ENCODE data around the gene TUFM. TPM values are rescaled to one million over a fixed set of nuclear protein-coding genes. Genes with fewer than 3 reads are reported as not detected.

Gene TUFM
- total RNA-seq, 1 donor from 2014 or later: 92.5 TPM

DNA sequence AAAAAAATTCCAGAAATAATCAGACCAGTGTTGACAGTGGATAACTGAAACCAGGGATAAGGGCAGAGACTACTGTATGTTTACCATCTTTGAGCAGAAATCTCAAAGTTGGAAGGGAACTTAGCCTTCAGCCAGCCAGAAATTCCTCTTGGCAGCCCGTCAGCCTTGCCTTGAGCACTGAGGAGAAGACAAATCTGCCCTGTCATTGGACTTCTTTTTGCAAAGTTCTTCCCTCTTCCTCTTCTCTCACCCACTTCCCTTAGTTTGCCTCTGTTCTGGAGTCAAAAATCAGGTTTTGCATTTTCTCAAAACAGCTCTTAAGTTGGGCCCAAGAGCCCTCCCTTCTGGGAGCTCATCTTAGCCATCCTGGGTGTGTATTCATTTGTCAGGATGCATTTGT is 6.2 kb downstream of the TUFM start:
- H3K27ac ChIP-seq: no peak overlapping the region
- intact Hi-C loops (cut with DNase I): loop anchor here (10.0 kb wide), 1 partner anchor 285 kb away; the partner anchor contains the start of gene SGF29
- no peak for DNase-seq (ENCODE audit: low spot score in 2 of 2)
- no peak overlapping the region for H3K4me3 ChIP-seq
- no peaks in the 10 kb centered on the region for H3K9me3 ChIP-seq
- TF ChIP-seq, protein P1, sequence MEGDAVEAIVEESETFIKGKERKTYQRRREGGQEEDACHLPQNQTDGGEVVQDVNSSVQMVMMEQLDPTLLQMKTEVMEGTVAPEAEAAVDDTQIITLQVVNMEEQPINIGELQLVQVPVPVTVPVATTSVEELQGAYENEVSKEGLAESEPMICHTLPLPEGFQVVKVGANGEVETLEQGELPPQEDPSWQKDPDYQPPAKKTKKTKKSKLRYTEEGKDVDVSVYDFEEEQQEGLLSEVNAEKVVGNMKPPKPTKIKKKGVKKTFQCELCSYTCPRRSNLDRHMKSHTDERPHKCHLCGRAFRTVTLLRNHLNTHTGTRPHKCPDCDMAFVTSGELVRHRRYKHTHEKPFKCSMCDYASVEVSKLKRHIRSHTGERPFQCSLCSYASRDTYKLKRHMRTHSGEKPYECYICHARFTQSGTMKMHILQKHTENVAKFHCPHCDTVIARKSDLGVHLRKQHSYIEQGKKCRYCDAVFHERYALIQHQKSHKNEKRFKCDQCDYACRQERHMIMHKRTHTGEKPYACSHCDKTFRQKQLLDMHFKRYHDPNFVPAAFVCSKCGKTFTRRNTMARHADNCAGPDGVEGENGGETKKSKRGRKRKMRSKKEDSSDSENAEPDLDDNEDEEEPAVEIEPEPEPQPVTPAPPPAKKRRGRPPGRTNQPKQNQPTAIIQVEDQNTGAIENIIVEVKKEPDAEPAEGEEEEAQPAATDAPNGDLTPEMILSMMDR (IDR thresholded peaks at IDR 0.05): no peak
- no peaks in the 10 kb centered on the region for H3K27me3 ChIP-seq
- H3K4me1 ChIP-seq: peaks cover under 1 to 3% of the 10 kb centered on the region in 2 donors
- H3K36me3 ChIP-seq: peaks cover 59 to 63% of the 10 kb centered on the region in 2 donors

DNA sequence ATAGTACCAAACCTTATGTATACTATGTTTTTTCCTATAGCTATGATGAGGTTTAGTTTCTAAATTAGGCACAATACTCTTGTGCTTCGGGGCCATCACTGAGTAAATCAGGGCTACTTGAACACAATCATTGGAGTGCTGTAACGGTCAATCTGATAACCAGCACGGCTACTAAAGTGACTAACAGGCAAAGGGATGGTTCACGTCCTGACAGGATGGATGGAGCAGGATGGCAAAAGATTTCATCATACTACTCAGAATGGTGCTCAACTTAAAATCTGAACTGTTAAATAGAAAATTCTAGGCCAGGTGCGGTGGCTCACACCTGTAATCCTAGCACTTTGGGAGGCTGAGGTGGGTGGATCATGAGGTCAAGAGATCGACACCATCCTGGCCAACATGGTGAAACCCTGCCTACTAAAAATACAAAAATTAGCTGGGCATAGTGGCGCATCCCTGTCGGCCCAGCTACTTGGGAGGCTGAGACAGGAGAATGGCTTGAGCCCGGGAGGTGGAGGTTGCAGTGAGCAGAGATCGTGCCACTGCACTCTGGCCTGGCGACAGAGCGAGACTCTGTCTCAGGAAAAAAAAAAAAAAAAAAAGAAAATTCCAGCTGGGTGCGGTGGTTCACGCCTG is 7.0 kb downstream of the TUFM start:
- Histone ChIP-seq H3K4me1 (no peaks in the 10 kb centered on the region), H3K27me3 (no peaks in the 10 kb centered on the region), H3K36me3 (peaks cover 59 to 63% of the 10 kb centered on the region in 2 donors), H3K4me3 (no peak overlapping the region), H3K27ac (no peak overlapping the region), H3K9me3 (no peaks in the 10 kb centered on the region)
- intact Hi-C loops (cut with DNase I): no loop called here
- TF ChIP-seq, protein P1 (IDR thresholded peaks at IDR 0.05): no peak
- DNase-seq (ENCODE audit: low spot score in 2 of 2): no peak

DNA sequence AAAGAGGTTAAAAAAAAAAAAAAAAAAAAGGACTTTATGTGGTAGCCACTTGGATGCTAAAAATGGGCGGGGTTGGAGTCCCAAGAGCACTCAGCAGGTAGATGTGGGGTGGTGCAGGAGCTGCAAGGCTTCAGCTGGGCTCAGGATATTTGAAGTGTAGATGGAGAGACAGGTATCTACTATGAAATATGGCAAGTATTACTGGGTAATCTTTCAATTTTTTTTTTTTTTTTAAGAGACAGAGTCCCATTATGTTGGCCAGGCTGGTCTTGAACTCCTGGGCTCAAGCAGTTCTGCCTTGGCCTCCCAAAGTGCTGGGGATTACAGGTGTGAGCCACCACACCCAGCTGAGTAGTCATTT is 7.6 kb downstream of the TUFM start:
- no peak for DNase-seq (ENCODE audit: low spot score in 2 of 2)
- peaks cover 59 to 63% of the 10 kb centered on the region in 2 donors for H3K36me3 ChIP-seq
- intact Hi-C loops (cut with DNase I): no loop called here
- no peak overlapping the region for H3K4me3 ChIP-seq
- H3K4me1 ChIP-seq: no peaks in the 10 kb centered on the region
- H3K9me3 ChIP-seq: no peaks in the 10 kb centered on the region
- H3K27me3 ChIP-seq: no peaks in the 10 kb centered on the region
- no peak overlapping the region for H3K27ac ChIP-seq
- TF ChIP-seq, protein P1 (IDR thresholded peaks at IDR 0.05): no peak

DNA sequence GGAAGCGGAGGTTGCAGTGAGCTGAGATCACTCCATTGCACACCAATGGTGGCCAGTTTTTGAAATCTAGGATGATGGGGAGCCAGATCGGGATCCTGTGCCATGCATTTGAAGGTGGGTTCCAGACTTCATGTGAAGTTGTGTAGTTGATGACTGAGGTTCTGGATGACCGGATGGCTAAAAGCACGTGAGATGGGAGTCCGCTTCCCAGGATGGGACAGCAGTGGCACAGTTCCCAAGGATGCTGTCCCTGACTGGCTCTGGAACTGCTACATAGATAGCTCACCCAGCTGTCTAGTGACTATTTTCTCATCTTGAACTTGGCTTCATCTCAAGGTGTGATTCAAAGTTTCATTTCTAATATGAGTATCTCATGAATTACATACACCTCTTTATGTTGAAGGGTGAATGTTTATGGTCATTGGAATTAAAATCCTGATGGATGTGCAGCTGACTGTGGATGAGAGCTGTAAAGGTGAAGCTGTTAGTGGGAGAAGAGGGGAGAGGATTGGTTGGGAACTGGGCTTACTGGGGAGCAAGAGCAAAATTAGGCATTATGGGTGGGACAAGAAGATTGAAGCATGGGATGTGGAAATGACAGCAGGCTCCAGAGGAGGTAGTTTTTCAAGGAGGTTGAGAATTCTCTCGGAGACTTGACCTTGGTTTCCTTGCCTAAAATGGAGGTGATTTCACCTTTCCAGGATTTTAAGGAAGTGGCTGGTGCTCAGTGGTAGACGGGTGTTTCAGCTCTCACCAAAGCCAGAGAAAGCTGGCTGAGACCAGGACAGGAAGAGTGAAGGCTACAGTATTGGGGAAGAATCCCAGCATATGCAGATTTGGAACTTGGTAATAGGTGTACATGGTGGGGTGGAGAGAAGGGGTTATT is 8.2 kb downstream of the TUFM start:
- H3K9me3 ChIP-seq: no peaks in the 10 kb centered on the region
- H3K4me1 ChIP-seq: no peaks in the 10 kb centered on the region
- peaks cover 59 to 63% of the 10 kb centered on the region in 2 donors for H3K36me3 ChIP-seq
- H3K27ac ChIP-seq: no peak overlapping the region
- no peak overlapping the region for H3K4me3 ChIP-seq
- TF ChIP-seq, protein P1 (IDR thresholded peaks at IDR 0.05): no peak
- intact Hi-C loops (cut with DNase I): no loop called here
- H3K27me3 ChIP-seq: no peaks in the 10 kb centered on the region
- no peak for DNase-seq (ENCODE audit: low spot score in 2 of 2)

DNA sequence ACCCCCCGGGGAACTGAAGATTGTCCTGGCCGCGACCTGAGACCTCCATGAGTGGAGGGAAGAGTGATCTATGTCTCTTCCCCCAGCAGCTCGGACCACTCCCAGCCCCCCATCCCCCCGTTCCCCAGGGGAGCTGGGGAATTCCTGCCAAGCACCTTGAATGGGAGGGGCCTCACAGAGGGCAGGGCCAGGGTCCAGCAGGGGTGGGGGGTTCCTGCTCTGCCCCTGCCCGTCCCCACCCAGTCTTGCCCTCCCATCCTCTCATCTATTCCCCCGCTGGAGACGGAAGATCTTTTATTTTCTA is 9.4 kb downstream of the TUFM start:
- H3K4me1 ChIP-seq: no peaks in the 10 kb centered on the region
- no peak for DNase-seq (ENCODE audit: low spot score in 2 of 2)
- no peak overlapping the region for H3K27ac ChIP-seq
- intact Hi-C loops (cut with DNase I): no loop called here
- TF ChIP-seq, protein P1 (IDR thresholded peaks at IDR 0.05): no peak
- H3K9me3 ChIP-seq: no peaks in the 10 kb centered on the region
- no peak overlapping the region for H3K4me3 ChIP-seq
- H3K36me3 ChIP-seq: peaks cover 61 to 64% of the 10 kb centered on the region in 2 donors
- H3K27me3 ChIP-seq: no peaks in the 10 kb centered on the region

Data from ascending aorta (tissue), 2 donors.